GM18909 (cell line): ENCODE results near the gene INPP4B.
"Not testable (repeated sequence)": the region's sequence is repeated elsewhere in the genome, so short reads cannot be mapped to it uniquely, and the experiment has no call there.

Source experiments
- ATAC-seq: cut with Tn5 transposase; IDR thresholded peaks from one replicate; pipeline ENCODE4 v1.9.1; 2021; ENCODE audit warnings: mild to moderate bottlenecking; ENCODE audit not compliant: unreplicated experiment, poor library complexity

Gene INPP4B

DNA sequence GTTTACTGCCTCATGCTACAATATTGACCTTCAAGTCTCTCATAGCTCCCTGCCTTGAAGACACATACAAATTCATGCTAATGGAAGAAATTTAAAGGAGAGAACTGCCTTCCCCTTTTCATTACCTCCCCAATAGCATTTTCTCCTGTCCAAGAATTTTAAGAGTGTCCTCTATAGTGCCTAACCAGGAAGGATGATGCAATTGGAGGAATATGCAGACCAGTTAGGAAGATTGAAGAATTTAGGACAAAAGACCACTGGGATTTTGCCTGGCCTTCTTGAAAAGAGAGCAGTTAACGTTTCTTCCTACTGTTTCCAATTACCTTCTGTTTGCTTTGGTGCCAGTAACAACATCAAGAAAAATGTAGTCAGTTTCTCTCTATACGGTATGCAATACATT, 443.9 kb downstream of the INPP4B start:
- ATAC-seq, result no peak

DNA sequence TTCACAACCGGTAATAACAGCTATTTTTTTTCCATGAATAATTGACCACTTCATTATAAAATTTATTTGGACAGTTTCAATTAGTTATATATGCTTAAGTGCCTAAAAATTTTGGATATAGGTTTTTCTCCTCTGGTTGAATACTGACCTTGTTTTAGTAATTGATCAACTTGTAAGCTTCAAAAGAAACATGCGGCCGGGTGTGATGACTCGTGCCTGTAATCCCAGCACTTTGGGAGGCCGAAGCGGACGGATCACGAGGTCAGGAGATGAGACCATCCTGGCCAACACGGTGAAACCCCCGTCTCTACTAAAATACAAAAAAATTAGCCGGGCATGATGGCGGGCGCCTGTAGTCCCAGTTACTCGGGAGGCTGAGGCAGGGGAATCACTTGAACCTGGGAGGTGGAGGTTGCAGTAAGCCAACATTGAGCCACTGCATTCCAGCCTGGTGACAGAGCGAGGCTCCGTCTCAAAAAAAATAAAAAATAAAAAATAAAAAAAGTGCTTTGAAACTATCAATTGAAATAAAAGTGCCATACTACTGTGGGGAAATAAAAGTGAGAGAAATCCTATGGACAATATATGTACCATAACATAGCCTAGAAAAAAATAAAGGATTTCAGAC, 448.6 kb downstream of the INPP4B start:
- not testable (repeated sequence) for ATAC-seq

DNA sequence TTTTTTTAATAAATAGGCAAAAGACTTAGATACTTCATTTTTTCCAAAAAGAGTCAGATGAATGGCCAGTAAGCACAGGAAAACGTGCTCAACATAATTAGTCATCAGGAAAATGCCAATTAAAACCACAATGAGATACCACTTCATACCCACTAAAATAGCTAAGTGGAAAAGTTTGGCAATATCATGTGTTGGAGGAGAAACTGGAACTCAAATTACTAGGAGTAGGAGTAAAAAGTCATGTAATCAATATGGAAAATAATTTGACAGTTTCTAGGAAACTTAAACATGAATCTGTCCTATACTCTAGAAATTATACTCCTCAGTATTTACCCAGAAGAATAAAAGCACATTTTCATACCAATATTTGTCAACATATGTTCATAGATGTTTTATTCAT, 449.8 kb downstream of the INPP4B start:
- no peak for ATAC-seq

DNA sequence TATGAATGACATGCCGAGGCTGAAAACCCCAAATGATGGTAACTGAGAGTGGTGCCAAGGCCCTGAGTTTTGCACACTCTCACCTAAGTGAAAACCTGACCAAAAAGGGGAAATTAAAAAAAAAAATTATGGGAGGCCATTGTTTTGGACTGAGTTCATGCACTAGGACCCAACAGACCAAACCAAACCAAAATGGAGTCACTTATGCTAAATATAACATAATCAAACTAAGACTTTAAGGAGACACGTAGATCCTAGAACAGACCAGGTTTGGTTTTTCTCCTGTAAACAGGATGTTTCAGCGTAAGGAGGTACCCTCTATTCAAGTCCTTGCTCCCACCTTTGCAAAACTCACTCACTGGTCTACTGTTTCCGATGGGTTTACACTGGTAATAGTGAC, 453.0 kb downstream of the INPP4B start:
- ATAC-seq, result no peak

DNA sequence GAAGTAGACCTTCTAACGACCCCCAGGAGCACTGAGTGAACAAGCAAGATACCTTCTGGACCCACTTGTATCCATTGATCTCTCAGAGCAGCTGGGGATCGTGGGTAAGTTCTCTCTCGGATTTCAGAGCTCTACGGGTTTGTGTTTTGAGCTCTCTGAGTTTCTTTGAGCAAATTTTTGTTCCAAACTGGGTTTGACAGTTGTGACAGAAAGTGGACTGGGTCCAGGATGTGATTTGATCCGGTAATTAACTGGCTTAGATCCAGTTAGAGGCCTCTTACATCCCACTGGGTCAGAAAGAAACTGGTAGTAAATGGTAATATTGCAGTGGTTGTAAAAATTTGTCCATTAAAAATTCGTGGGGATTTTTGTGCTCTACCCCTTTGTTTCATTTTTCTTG, 459.2 kb downstream of the INPP4B start:
- no peak for ATAC-seq

DNA sequence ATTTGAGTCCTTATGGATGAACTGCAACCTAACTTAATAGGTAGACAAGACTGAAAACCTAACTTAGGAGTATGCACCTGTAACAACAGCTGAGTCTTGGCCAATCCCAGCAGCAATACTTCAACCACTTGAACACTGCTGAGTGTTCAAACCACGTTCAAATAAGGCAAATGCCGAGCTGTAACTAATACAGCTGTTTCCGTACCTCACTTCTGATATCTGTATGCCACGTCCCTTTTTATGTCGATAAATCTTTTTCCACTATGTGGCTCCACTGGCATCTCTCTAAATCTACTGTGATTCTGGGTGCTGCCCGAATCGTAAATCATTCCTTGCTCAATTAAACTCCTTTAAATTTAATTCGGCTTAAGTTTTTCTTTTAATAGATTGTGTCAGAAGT, 459.7 kb downstream of the INPP4B start:
- ATAC-seq, result no peak

DNA sequence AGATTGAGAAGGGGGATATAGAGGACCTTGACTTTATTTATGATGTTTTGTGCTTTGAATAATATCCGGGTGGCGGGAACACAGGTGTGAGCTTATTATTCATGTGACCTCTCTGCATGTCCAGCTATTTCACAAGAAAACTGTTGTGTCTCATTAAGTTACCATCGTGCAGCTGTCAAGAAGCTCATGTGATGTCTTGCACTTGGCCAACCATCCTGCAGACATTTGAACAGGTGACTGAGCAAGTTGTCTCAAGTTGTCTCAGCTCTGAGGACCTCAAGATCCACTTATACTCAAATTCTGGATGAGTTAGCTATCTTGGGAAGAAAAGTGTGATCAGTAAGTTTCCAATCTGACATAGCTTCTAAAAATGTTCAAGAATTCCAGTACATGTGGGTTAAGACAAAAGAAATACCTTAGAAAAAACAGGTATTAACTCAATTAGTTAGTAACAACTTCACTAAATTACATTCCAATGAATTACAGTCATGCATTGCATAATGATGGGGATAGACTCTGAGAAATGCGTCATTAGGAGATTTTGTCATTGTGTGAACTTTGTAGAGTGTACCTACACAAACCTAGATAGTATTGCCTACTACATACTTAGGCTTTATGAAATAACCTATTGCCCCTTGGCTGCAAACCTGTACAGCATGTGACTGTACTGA, 462.2 kb downstream of the INPP4B start:
- no peak for ATAC-seq

DNA sequence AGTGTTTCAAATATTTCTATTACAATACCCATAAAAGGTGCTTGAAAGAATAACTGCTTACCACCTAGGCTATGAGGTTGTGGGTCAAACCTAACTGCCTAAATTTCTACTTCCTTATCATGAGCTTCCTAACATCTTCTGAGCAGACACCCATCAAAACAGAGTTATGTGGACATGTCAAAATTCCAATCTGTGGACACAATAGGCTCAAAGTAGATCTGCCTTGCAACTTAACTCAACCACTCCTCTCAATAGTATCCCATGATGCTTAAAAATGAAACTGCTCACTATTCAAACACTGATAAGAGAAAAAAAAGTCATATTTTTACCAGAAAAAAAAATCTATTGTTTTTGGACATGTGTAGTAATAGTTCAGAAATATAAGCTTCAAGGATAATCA, 462.7 kb downstream of the INPP4B start:
- ATAC-seq, result no peak

DNA sequence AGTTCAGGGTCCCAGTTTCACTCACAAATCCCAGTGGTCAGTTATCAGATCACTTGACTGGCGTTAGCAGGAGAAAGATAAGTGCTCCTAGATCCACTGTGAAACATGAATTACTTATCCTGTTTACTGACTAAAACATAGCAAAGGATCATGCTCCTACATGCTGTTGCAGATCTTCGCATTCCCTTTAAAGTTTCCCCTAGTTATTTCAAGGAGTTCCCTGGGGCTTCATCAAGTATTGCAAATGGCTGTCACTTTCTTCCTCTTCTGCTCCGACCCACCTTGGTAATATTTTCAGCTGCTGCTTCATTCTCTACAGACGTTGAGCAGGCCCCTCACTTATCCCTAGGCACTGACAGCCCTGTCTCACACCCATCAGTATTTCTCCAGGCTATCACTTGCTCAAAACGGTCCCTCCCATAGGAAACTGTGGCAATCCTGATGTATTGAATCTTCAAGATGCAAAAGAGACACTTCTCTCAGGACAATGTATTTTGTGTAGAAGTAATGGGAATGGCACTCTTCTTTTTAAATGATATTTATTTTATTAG, 466.0 kb downstream of the INPP4B start:
- no peak for ATAC-seq

DNA sequence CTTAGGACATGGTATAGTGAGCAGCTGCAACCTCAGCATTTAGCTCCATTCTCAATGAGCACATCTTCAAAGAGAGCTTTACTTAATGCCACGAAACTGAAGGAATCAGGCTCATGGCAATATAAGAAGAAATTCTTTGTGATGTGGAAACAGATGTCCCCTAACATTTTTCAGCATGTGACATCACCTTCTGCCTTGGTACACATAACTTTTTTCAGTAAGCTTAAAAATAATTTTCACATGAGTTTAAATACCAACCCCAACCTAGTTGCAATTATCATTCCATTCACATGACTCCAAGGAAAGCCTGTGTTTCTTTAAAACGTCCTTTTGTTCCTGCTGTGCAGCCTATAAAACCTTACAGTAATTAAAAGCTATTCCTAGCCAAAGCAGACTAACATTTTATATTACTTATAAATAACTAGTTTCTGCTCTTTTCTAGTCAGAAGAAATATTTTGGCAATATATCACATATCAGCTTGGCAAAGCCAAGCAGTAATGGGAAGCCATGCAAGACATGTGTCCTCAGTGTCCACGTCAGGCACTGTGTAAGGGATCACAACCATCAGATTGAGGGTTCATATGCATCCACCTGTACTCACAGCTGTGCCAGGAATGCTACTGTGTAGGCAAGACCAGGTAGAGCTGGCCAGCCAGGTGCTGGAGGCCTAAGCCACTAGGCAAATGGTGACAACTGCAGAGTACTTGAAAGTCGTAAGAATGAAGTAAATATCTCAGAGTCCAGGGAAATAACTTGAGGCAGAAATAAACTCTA, 466.6 kb downstream of the INPP4B start:
- no peak for ATAC-seq

DNA sequence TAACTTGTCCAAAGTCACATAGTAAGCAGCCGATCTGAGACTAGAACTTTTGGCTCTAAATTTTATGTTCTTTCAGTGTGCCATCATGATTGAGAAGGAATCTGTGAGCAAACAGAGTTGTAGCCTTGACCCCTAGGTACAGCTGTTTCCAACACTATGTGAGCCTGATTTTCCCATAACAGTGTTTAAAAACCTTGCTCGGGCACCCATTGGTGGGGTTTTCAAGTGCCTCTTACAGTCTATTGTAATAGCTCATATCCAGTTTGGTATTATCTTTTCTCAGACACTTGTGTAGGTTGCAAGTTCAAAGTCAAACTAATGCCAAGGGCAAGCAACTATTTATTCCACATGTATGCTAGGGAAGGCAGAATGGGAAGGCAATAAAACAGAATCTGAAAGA, 467.9 kb downstream of the INPP4B start:
- no peak for ATAC-seq

DNA sequence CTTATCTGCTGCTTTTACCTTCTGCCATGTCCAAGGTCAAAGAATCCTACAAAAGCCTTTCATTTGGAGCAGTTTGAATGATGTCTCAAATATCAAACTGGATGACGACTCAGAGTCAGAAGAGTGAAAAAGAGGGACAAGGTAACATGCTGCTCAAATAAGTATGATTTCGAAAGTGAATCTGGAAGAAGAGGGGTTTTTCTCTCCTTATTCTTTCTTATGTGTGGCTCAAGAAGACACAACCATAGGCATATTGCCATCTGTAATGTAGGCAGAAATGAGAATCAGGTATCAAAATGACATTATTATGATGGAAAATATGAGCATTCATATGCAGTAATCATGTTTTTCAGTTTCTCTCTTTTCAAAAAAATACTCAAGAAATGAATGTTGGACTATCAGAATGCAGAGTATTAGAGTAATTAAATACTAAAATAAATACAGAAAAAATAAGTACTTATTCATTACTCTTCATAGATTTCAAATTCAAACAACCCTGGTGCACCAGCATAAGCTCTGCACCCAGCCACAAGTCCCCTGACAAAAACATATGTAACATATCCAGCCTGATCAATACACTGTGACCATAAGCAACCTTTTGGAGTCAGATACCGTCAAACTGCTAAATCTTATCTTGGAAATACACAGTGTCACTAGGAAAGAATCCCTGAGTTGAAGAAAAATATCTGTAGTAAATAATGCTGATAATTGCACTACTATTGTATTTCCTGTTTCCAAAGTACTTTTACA, 468.6 kb downstream of the INPP4B start:
- no peak for ATAC-seq

DNA sequence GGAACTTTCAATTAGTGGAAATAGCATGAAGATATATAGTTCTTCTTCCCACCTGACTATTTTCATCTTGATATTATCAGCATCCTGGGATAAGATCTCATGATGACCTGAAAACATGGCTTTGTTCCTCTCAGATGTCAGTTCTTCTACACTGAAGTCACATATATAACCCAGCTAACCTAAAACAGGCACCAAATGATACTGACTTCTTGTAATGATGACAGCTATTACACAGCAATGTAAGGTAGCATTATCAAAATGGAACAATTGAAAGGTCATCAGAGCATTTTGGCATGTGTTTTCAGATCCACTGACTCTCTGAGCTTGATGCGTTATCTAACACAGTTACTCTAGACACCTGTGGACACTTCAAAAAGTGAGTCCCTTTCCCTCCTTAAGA, 469.9 kb downstream of the INPP4B start:
- ATAC-seq, result no peak

DNA sequence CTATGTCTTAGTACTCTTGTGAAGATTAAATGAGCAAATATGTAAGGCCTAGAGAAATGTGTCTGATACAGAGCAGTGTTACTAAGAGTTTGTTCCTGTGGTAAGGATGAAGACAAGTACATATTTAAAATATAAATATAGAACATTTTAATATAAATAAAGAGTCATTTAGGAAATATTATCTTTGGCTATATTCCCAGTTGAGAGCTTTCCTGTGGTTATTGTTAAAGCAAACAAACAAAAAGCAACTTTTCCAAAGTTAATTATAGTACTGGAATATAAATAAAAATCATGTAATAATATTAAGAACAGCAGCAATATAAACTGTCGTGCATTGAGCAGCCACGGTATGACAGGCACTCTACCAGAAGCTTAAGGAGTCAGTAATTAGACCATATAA, 472.5 kb downstream of the INPP4B start:
- ATAC-seq, result no peak

DNA sequence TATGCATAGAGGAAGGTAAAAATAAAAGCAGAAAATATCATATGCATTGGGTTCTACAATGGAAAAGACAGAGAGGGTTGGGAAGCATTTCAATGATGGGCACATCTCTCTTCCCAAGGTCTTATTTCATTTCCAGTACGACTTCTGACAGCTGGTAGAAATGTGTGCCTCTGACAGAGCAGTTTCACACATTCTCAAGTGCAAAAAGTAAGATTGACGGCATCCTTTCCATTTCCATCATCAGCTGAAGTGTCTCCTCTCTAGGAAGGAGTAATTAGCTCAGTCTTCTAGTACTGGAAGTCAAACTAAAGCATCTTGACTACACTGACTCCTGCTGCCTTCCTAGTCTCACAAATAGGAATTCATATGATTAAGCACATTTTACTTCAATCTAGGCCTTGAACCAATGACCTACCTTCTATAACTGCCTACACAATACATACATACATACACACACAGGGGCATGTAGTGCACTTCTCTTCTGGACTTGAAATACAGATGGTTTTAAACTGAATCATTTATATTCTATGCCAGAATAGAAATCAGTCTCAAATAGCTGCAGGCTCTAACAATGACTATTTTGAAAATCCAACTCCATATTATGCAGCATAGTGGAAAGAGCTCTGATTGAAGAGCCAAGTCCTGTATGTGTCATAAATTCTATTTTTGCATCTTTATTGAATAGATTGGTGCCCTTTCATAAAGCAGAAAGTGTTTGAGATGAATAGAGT, 473.4 kb downstream of the INPP4B start:
- no peak for ATAC-seq

DNA sequence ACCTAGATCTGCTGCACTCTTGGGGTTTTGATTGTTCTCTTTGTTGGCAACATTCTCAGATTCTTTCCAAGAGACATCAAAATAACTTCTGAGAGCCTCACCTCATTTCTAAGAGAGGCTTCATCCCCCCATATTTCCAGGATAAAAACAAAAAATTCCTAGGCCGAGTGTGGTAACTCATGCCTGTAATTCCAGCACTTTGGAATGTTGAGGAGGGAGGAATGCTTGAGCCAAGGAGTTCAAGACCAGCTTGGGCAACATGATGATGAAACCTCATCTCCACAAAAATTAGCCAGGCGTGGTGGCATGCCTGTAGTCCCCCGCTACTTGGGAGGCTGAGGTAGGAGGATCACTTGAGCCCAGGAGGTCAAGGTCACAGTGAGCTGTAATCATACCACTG, 477.0 kb downstream of the INPP4B start:
- no peak for ATAC-seq

DNA sequence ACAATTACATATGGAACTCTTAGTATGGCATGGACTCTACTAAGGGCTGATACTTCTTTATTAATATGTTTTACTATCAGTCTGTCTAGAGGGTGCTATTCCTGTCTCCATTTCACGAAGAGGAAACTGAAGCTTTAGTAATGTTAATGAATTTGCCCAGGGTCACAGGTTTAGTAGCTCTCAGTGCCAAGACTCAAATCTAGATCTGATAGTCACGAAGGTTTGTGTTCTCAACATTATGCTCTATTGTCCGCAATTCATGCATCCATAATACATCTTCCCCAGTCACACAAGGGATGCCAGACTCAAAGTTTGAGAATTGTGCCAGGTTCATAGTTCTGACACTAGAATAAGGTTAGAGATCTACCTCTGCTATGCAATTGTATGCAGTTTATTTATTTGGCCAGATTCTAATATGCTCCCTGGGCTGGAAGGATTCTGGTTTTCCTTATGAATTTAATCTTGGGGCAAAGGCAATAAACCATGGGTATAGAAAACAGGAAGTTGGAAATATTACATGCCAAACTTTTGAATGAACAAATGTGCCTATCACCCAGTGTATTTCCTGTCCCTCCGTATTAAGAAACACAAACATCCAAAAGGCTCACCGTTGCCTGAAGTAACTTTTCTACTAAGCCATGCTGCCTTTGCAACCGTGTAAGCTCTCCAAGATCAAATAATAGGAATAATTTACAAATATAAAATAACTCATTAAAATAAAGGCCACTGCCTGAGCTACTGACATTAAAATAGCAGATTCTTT, 478.5 kb downstream of the INPP4B start:
- ATAC-seq, result no peak

DNA sequence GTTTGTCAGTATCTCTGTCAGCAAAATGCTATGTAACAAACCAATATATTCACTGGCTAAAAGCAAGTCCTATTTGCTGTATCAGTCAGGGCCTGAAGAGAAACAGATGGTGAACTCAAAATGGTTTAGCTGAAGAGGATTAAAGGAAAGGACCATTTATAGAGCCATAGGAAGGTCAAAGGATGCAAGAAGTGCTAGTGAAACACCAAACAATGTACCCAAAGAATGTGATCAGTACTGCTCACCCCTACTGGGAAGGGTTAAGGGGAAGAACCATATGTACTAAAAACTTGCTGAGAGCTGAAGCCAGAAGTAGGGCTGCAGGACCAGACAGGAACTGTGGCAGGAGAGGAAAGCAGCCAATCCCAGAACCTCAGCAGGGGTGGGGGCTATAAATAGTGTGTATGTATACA, 479.3 kb downstream of the INPP4B start:
- no peak for ATAC-seq

DNA sequence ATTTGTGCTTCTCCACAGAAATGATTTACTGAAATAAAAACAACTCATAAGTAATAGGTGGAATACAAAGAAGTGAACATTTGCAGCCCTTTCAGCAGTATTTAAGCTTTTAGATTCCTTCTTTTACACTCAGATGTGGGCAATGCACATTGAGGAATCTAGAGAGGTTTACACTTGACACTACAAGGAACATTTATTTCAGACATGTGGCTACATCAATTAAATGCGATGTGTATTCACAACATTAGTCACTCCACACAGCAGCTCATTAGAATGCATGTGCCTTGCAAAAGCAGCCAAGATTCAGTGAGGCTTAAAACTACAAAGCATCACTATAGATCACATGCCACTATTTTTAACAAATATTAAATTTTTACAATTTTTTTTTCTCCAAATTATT, 480.7 kb downstream of the INPP4B start:
- ATAC-seq, result no peak
